ENCODE measurements around the gene LAMC3.

- no peak for TF ChIP-seq EZH2phosphoT487 (IDR thresholded peaks at IDR 0.05; ENCODE audit: insufficient read depth, low read depth)
- no peak for TF ChIP-seq EZH2 (IDR thresholded peaks at IDR 0.05; ENCODE audit: insufficient read depth, poor library complexity, severe bottlenecking)
These were observed 103.6 kb downstream of the LAMC3 start for GRCh38 chr9:131112374-131113154.
